ENCODE measurements around the gene LRRC4C.

Gene LRRC4C

DNA sequence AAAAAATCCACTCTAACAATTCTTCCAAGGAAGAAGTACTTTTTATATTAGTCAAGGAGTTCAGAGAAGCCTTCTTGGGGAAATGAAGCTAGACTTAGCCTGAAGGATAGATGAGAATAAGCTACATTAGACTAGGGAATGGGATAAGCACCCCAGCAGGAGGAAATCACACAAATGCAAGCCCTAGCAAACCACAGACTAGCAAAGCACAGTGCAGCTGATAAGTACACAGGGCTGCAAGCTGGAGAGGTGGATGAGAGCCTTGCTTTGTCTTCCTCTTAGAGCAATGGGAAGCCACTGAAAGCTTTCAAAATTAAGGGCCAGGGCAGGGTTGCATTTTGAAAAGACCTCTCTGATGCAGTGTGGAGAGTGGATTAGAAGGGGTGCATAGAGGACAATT, 946.2 kb downstream of the LRRC4C start:
- H3K27ac ChIP-seq = no peak overlapping the region

DNA sequence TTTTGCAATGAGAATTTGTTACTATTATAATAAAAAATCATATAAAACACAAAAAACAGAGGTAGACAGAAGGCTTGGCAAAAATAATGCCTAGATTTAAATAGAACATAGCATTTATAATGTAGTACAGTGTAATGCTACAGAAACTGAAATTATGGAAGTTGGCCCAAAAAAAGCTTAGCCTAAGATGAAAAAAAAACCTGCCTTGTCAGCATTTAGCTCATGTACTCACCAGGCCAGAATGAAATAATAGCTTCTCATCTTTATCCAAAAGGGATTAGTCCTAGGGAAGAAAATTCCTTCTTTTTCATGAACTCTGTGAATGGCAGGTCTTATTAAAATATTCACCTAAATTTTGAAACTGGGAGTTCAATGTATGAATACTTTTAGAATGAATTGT, 951.1 kb downstream of the LRRC4C start:
- ChIA-PET POLR2A (ENCODE audit: low non-redundant PET) (no interaction called here), CTCF (interaction anchor here (1.0 kb wide), 1 partner anchor 663 kb away, joined by 3 read pairs; no protein-coding TSS in a partner anchor)
- no peak for DNase-seq (ENCODE audit: low spot score)
- no peak overlapping the region for H3K27ac ChIP-seq
- TF ChIP-seq, protein P1, sequence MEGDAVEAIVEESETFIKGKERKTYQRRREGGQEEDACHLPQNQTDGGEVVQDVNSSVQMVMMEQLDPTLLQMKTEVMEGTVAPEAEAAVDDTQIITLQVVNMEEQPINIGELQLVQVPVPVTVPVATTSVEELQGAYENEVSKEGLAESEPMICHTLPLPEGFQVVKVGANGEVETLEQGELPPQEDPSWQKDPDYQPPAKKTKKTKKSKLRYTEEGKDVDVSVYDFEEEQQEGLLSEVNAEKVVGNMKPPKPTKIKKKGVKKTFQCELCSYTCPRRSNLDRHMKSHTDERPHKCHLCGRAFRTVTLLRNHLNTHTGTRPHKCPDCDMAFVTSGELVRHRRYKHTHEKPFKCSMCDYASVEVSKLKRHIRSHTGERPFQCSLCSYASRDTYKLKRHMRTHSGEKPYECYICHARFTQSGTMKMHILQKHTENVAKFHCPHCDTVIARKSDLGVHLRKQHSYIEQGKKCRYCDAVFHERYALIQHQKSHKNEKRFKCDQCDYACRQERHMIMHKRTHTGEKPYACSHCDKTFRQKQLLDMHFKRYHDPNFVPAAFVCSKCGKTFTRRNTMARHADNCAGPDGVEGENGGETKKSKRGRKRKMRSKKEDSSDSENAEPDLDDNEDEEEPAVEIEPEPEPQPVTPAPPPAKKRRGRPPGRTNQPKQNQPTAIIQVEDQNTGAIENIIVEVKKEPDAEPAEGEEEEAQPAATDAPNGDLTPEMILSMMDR (conservative IDR thresholded peaks at IDR 0.05; ENCODE audit: low read depth) = no peak

More for the DNA sequence above, 946.2 kb downstream of the LRRC4C start:
- TF ChIP-seq, protein P1 (conservative IDR thresholded peaks at IDR 0.05; ENCODE audit: low read depth) = no peak
- POLR2A ChIA-PET (ENCODE audit: low non-redundant PET) = no interaction called here
- DNase-seq (ENCODE audit: low spot score) = no peak
- CTCF ChIA-PET = no interaction called here

DNA sequence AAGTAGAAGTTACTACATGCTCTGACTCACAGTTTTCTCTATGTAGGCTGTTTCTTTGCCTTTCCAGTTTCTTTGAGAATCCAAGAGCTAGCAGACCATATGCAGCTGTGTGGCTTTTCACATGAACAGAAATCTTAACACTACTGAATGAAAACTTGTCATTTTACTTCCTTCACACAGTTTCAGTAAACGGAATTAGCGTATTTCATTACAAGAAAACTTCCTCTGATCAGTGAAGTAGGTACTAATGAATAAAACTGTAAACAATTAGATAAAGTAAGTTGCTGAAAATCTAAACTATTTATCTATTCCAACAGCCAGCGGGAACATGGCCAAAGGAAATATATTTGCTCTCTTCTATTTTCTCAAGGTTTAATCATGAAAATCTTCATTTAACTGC, 953.2 kb downstream of the LRRC4C start:
- no peak overlapping the region for H3K27ac ChIP-seq
- ChIA-PET CTCF (interaction anchor here (0.6 kb wide), 1 partner anchor 22 kb away, joined by 3 read pairs; no protein-coding TSS in a partner anchor), POLR2A (ENCODE audit: low non-redundant PET) (no interaction called here)
- DNase-seq (ENCODE audit: low spot score) = no peak
- TF ChIP-seq, protein P1 (conservative IDR thresholded peaks at IDR 0.05; ENCODE audit: low read depth) = no peak

DNA sequence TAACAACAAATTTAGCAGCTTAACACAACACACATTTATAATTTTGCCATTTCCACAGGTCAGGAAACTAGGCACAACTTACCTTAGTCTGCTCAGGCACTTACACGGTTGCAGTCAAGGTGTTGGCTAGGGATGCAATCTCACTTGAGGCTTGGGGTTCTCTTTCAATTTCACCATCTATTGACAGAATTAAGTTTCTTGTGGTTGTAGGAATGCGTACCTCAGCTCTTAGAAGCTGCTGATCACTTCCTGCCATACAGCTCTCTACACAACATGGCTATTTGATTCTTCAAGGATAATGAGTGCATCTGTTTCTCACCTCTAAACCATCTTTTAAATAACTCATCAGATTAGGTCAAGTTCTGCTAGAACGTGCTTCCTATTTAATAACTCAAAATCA, 968.1 kb downstream of the LRRC4C start:
- H3K27ac ChIP-seq = no peak overlapping the region
- ChIA-PET CTCF (no interaction called here), POLR2A (ENCODE audit: low non-redundant PET) (no interaction called here)
- TF ChIP-seq, protein P1 (conservative IDR thresholded peaks at IDR 0.05; ENCODE audit: low read depth) = no peak
- no peak for DNase-seq (ENCODE audit: low spot score)

DNA sequence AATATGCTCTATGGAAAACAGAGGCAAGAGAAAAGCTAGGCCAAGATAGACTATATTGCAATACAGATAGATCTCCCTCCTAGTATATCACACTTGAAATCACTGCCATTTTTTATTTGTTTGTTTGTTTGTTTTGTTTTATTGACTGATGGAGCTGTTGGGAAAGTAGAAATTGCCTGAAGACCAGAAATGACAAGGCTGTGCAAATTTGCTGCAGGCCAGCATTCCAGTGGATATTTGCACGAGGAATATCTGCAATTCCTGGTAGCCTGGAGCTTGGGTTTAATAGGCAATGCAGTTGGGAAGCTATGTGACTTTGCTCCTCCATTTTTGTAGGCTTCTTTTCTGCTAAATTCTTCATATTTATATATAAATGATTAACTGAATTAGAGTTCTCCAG, 991.7 kb downstream of the LRRC4C start:
- ChIA-PET CTCF (no interaction called here), POLR2A (ENCODE audit: low non-redundant PET) (no interaction called here)
- H3K27ac ChIP-seq = no peak overlapping the region
- TF ChIP-seq, protein P1 (conservative IDR thresholded peaks at IDR 0.05; ENCODE audit: low read depth) = no peak
- DNase-seq (ENCODE audit: low spot score) = no peak

DNA sequence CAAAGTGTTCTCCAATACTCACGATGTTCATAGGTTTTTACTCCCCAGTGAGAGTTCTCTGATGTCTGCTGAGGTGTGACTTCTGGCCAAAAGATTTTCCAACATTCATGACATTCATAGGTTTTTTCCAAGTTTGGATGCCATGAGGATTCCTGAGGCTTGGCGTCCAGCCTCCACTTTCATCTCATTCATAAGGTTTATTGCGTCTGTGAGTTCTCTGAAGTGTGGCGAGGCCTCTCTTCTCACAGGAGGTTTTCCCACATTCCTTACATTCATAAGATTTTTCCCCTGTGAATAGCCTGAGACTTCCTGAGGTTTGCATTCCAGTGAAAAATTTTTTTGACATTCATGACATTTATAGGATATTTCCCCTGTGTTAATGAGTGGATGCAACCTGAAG, 1014.1 kb downstream of the LRRC4C start:
- no peak overlapping the region for H3K27ac ChIP-seq
- CTCF ChIA-PET = no interaction called here
- TF ChIP-seq, protein P1 (conservative IDR thresholded peaks at IDR 0.05; ENCODE audit: low read depth) = no peak

DNA sequence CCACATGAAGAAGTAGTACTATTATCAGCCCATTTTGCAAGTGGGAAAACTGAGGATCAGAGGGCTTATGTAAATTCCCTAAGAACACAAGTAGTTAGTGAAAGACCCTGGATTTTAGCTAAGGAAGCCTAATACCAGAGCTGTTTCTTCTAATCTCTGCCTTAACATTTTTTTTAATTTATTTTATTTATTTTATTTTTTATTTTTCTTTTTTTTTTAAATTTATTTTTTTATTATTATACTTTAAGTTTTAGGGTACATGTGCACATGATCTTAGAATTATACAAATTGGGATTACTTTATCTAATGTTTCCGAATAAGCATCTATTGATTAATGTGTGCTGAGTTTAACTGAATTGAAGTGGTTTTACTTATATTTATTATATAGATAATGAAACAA, 1015.3 kb downstream of the LRRC4C start:
- POLR2A ChIA-PET (ENCODE audit: low non-redundant PET) = no interaction called here
- CTCF ChIA-PET = no interaction called here
- DNase-seq (ENCODE audit: low spot score) = no peak
- no peak overlapping the region for H3K27ac ChIP-seq
- TF ChIP-seq, protein P1 (conservative IDR thresholded peaks at IDR 0.05; ENCODE audit: low read depth) = no peak

More for the DNA sequence above, 1014.1 kb downstream of the LRRC4C start:
- no peak for DNase-seq (ENCODE audit: low spot score)
- POLR2A ChIA-PET (ENCODE audit: low non-redundant PET) = no interaction called here
